Activated CD4-positive, alpha-beta T cell treated with anti-CD3 and anti-CD28 coated beads, Interleukin-2, Interleukin-4, amounts not matched to agents 100 ng/mL and 50 ng/mL, durations not matched to agents 16 hours and 8 hours (primary cell): Measurements from ENCODE around the gene SLC14A1.

Experiments
- DNase-seq: peaks from one replicate; pipeline ENCODE4 v3.0.0-alpha.2; 2020; ENCODE audit warnings: low spot score

Gene SLC14A1

GRCh38 chr18:45724601-45725000 lies 620 bp downstream of the SLC14A1 start:
- DNase-seq, result no peak

- no peak for DNase-seq
Measured at GRCh38 chr18:45725336-45725735, 1.4 kb downstream of the SLC14A1 start.

- DNase-seq, result no peak
Measured at GRCh38 chr18:45726603-45727002, 2.6 kb downstream of the SLC14A1 start.

GRCh38 chr18:45727068-45727467 lies 3.1 kb downstream of the SLC14A1 start:
- no peak for DNase-seq

GRCh38 chr18:45728336-45729010 lies 4.5 kb downstream of the SLC14A1 start:
- DNase-seq, result no peak

- DNase-seq, result no peak
Measured at GRCh38 chr18:45730832-45731575, 7.0 kb downstream of the SLC14A1 start.

GRCh38 chr18:45731716-45732115 lies 7.7 kb downstream of the SLC14A1 start:
- no peak for DNase-seq

- no peak for DNase-seq
Measured at GRCh38 chr18:45733535-45733934, 9.6 kb downstream of the SLC14A1 start.

GRCh38 chr18:45734505-45734904 lies 10.5 kb downstream of the SLC14A1 start:
- DNase-seq, result no peak

GRCh38 chr18:45734944-45735343 lies 11.0 kb downstream of the SLC14A1 start:
- no peak for DNase-seq

GRCh38 chr18:45738660-45739059 lies 14.7 kb downstream of the SLC14A1 start:
- no peak for DNase-seq

GRCh38 chr18:45739268-45739667 lies 15.3 kb downstream of the SLC14A1 start:
- no peak for DNase-seq

- no peak for DNase-seq
Measured at GRCh38 chr18:45739848-45740247, 15.9 kb downstream of the SLC14A1 start.

GRCh38 chr18:45741056-45741455 lies 17.1 kb downstream of the SLC14A1 start:
- no peak for DNase-seq

- DNase-seq, result no peak
Measured at GRCh38 chr18:45745817-45746461, 22.0 kb downstream of the SLC14A1 start.

GRCh38 chr18:45748501-45748900 lies 24.5 kb downstream of the SLC14A1 start:
- DNase-seq, result no peak

- no peak for DNase-seq
Measured at GRCh38 chr18:45749918-45750689, 26.1 kb downstream of the SLC14A1 start.

- no peak for DNase-seq
Measured at GRCh38 chr18:45751766-45752165, 27.8 kb downstream of the SLC14A1 start.

GRCh38 chr18:45752681-45753080 lies 28.7 kb downstream of the SLC14A1 start:
- DNase-seq, result no peak

GRCh38 chr18:45753286-45753685 lies 29.3 kb downstream of the SLC14A1 start:
- no peak for DNase-seq

GRCh38 chr18:45755934-45756333 lies 32.0 kb downstream of the SLC14A1 start:
- no peak for DNase-seq

- no peak for DNase-seq
Measured at GRCh38 chr18:45757005-45757404, 33.0 kb downstream of the SLC14A1 start.
